Stimulated activated CD4-positive, alpha-beta T cell treated with anti-CD3 and anti-CD28 coated beads, Interleukin-2, amount 100 ng/mL, for 48 hours (primary cell): ENCODE measurements around the gene PGAP3.
"Not testable (repeated sequence)": the region's sequence is repeated elsewhere in the genome, so short reads cannot be mapped to it uniquely, and the experiment has no call there.

Experiments used
- DNase-seq, 2 donors: peaks; one replicate each; pipeline ENCODE4 v3.0.0-alpha.2; 2020

Gene PGAP3, protein sequence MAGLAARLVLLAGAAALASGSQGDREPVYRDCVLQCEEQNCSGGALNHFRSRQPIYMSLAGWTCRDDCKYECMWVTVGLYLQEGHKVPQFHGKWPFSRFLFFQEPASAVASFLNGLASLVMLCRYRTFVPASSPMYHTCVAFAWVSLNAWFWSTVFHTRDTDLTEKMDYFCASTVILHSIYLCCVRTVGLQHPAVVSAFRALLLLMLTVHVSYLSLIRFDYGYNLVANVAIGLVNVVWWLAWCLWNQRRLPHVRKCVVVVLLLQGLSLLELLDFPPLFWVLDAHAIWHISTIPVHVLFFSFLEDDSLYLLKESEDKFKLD

DNA sequence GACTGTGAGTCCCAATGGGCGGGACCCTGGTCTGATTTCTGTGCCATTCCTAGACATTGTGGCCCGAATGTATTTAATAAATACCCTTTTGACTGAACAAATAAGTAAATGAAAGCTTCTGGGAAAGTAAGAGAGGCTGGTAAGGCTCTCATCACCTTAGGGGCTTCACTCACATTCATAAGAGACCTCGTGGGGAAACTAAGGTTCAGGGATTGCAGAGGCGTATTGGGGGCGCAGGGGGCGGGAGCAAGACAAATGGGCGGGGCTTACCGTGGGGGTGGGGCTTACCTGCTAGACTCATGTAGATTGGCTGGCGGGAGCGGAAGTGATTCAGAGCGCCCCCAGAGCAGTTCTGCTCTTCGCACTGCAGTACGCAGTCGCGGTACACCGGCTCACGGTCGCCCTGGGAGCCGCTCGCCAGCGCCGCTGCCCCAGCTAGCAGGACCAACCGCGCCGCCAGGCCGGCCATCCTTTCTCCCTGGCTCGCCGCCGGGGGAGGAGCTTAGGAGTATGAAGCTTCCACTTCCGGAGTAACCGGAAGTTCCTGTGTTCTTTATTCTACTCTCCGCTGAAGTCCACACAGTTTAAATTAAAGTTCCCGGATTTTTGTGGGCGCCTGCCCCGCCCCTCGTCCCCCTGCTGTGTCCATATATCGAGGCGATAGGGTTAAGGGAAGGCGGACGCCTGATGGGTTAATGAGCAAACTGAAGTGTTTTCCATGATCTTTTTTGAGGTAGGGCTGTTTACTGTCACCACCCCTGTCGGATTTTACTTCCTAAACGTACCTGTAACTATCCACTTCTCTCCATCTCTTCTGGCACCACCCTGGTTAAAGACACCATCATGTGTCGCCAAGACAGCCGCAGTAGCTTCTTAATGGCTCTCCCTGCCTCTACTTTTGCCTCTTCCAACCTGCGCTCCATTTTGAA, at the start of gene PGAP3:
PGAP3 (minus strand) TSS at position 512 of the 929 bp plus-strand sequence; CDS start at position 469, 43 bp downstream.
- peak; percentile 76 to 78 for DNase-seq

DNA sequence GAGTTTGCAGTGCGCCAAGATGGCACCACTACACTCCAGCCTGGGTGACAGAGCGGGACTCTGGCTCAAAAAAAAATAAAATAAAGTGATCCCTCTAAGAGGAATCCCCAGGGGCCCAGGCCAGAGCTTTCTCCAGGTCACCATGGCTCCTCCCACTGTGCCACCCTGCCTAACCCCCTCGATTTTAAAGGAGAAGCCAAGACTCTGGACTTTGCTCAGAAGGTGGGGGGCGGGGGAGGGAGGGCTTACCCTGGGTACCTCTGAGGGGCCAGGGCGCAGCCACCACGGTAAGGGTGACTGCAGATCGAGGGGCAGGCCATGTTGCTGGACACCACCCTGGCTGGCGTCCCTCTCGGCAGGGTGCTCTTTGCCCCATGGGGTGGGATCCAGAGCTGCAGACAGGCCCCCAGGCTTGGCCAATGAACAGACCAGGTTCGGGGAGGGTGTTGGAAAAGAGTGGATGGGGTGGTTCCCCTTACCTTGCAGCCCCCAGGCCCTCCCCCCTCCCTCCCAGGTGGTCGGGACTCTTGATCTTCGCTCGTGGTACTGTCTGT, 49.4 kb upstream of the PGAP3 start:
- no peak for DNase-seq

DNA sequence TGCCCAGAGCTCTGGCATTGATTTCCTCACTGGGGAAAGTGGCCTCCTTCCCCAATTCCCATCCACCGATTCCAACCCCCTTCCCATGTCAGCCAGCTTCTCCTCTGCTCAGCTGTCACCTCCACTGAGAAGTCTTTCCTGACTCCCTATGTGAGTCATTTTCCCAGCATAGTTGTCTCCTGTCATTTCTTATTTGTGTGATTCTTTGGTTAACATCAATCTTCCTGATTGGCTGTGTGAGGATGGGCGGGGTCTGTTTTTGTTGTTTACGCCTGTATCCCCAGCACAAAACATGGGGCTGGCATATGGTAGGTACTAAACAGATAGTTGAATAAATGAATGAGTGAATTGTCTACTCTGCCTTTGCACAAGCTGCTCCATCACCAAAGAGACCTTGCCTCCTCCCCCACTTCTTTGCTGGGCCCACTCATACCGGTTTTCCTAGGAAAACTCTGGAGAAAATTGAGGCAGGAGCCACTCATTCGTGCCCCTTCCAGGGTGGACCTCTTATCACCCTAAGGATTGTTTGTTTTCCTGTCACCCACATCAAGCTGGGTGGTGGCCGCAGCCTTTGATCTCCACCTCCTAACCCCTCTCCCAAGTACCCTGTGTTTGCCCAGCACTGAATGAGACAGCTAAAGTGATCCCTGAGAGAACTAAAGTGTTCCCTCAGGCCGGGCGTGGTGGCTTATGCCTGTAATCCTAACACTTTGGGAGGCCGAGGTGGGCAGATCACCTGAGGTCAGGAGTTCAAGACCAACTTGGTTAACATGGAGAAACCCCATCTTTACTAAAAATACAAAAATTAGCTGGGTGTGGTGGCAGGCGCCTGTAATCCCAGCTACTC, 48.7 kb upstream of the PGAP3 start:
- no peak for DNase-seq

DNA sequence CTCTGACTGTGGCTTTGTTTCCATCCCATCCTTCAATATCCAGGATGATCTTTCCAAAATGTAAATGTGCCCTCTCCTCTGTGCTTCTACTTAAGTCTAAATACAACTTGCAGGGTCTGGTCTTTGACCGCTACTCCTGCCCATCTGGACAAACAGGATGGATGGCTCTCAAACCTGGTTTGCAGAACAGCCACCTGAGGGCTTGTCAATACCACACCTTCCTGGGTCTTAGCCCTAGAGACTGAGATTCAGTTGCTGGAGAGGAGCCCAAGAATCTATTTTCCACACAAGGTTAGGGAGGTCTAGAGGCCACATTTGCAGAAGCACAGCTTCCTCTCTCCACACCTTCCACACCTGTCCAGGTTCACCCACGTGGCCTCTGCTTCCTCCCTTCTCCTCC, 48.0 kb upstream of the PGAP3 start:
- no peak for DNase-seq

DNA sequence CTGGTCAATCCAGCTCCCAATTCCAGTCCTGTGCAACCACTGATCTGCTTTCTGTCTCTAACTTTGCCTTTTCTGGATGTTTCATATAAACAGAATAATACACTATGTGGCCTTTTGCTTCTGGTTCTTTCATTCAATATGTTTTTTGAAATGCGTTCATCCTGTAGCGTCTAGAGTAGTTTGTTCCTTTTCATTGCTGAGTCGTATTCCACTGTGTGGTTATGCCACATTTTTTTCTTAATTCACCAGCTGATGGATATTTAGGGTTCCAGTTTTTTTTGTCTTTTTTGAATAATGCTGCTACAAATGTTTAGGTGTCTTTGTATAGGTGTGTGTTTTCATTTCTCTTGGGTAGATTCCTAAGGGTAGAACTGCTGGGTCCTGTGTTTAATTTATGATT, 44.7 kb upstream of the PGAP3 start:
- DNase-seq, result no peak

DNA sequence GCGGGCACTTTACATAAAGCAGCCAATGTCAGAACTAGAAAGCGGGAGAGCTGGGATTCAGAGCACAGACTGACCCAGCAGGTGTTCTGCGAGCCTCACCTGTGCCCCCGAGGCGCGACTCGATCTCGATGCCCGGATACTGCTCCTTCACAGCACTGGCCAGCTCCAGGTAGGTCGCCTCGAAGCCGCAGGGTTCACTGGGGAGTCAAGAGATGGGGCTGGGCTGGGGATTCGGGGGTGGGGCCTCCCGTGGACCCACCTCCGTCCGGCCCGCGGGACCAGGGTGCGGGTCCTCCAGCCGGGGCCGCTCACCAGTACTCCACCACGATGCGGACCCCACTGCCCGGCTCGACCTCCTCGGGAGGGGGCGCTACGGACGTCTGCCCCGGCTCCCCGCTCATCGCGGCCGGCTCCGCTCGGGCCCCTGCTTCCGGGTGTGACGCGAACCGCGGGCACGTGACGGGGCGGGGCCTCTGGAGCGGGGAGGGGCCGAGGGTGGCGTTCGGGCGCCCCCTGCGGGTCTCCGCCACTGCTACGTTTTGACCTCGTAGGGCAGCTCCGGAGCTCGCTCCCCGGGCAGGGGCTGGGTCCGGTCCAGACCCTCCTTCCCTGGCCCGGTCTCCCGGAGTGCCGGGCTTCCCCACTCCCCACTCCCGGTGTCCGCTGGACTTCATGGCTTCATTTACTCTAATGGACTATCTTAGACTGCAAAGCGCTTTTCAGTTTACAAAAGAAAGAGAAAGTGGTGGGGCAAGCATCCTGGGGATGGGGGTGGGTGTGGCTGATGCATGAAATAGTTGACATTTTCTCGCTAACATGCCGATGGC, 42.5 kb upstream of the PGAP3 start, which contains the start of gene MIEN1:
MIEN1 (minus strand) TSS at position 438 of the 827 bp plus-strand sequence; CDS start at position 401, 37 bp downstream.
- peak; percentile 96 to 97 for DNase-seq

DNA sequence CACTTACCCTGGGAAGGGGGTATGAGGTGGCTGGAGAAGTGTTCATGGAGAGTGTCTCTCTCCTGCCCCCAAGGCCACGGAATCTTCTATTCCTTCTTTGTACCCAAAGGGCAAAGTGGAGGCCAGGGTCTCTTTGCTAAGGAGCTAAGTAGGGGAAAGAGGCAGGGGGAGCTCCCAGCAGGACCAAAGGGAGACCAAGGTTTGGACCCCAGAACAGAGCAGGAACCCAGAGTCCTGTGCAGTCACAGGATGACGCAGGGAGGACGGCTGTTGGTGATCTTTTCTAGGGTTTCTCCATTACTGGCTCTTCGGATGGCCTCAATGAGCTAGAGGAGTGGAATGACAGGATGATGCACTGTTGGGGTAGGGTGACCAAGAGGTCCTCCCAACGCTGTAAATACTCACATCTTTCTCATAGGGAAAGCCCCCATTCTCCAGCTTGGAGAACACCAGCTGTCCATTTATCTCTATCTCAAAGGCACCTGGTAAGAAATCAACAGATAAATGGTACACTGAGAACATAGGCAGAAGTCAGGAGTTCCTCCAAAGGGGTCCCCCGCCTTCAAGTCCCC, 41.5 kb upstream of the PGAP3 start:
- no peak for DNase-seq

DNA sequence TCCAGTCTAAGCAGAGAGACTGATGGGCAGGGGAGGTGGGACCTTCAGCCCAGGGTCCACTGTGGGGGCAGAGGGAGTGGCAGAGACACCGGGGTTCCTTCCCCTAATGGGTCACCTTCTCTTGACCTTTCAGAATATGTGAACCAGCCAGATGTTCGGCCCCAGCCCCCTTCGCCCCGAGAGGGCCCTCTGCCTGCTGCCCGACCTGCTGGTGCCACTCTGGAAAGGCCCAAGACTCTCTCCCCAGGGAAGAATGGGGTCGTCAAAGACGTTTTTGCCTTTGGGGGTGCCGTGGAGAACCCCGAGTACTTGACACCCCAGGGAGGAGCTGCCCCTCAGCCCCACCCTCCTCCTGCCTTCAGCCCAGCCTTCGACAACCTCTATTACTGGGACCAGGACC, 39.7 kb upstream of the PGAP3 start:
- no peak for DNase-seq

DNA sequence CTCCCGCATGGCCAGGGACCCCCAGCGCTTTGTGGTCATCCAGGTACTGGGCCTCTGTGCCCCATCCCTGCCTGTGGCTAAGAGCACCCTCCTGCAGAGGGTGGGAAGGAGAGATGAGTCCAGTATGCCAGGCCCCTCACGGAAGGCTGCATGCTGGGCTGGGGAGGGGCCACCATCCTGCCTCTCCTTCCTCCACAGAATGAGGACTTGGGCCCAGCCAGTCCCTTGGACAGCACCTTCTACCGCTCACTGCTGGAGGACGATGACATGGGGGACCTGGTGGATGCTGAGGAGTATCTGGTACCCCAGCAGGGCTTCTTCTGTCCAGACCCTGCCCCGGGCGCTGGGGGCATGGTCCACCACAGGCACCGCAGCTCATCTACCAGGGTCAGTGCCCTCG, 38.8 kb upstream of the PGAP3 start:
- no peak for DNase-seq

DNA sequence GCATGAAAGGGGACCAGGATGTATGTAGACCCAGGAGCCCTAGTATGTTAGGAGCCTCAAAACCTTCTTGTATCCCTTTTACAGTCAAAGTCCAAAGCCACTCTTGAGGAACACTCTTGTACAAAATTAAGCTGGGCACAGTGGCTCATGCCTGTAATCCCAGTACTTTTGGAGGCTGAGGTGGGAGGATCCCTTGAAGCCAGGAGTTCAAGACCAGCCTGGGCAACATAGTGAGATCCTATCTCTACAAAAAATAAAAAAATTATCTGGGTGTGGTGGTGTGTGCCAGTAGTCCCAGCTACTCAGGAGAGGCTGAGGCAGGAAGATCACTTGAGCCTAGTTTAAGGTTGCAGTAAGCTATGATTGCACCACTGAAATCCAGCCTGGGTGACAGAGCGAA, 38.1 kb upstream of the PGAP3 start:
- not testable (repeated sequence) for DNase-seq

DNA sequence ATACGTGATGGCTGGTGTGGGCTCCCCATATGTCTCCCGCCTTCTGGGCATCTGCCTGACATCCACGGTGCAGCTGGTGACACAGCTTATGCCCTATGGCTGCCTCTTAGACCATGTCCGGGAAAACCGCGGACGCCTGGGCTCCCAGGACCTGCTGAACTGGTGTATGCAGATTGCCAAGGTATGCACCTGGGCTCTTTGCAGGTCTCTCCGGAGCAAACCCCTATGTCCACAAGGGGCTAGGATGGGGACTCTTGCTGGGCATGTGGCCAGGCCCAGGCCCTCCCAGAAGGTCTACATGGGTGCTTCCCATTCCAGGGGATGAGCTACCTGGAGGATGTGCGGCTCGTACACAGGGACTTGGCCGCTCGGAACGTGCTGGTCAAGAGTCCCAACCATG, 36.9 kb upstream of the PGAP3 start:
- no peak for DNase-seq

DNA sequence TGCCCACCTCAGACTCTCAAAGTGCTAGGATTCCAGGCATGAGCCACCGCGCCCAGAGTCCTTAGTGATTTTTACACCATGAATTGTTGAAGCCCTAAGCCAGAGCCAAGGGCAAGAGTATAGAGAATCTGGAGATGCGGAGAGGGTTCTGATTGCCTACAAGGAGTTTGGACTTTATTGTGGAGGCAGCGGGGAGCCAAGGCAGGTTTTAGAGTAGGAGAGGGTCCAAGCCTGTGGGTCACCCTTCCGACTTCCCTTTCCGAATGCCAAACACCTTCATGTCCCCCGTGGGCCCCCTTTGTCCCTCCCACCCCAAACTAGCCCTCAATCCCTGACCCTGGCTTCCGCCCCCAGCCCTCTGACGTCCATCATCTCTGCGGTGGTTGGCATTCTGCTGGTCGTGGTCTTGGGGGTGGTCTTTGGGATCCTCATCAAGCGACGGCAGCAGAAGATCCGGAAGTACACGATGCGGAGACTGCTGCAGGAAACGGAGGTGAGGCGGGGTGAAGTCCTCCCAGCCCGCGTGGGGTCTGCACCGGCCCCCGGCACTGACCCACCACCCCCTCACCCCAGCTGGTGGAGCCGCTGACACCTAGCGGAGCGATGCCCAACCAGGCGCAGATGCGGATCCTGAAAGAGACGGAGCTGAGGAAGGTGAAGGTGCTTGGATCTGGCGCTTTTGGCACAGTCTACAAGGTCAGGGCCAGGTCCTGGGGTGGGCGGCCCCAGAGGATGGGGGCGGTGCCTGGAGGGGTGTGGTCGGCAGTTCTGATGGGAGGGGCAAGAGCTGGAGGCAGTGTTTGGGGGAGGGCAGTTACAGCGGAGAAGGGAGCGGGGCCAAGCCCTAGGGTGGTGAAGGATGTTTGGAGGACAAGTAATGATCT, 35.4 kb upstream of the PGAP3 start:
- no peak for DNase-seq

DNA sequence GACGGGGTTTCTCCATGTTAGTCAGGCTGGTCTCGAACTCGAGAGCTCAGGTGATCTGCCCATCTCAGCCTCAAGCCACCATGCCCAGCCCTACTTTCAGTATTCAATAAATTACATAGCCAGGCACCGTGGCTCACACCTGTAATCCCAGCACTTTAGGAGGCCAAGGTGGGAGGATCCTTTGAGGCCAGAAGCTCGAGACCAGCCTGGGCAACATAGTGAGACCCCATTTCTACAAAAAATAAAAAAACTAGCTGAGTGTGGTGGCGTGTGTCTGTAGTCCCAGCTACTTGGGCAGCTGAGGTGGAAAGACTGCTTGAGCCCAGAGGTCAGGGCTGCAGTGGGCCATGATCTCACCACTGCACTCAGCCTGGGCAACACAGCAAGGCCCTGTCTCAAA, 34.2 kb upstream of the PGAP3 start:
- no peak for DNase-seq

DNA sequence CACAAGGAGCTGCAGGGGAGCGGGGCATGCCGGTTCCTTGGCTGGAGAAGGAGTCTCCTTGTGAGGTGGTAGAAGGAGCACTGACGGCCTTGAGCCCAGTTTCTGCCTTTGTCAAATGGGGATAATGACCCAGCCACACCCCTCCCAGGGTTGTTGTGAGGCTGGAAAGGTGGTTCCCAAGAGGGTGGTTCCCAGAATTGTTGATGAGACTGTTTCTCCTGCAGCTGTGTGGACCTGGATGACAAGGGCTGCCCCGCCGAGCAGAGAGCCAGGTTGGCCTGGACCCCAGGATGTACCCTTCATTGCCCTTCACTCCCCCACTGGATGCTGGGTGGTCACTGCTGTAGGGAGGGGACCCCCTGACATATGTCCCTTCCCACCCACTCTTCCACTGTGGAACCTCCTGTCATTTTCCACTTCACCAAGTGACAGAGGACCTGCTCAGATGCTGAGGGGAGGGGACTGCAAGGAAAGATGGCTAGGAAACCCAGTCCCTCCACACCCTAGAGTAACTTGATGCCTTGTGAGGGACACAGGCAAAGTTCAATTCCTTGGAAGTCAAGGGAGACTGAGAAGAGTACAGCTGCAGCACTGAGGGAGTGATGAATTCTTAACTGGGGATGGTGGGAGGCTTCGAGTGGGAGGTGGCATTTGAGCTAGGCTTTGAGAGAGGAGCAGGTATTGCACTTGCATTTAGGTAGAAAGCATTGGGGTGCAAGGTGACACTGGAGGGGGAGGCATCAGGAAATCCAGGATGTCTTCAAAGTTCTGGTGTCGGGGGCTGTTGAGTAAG, 31.9 kb upstream of the PGAP3 start:
- DNase-seq, result no peak

DNA sequence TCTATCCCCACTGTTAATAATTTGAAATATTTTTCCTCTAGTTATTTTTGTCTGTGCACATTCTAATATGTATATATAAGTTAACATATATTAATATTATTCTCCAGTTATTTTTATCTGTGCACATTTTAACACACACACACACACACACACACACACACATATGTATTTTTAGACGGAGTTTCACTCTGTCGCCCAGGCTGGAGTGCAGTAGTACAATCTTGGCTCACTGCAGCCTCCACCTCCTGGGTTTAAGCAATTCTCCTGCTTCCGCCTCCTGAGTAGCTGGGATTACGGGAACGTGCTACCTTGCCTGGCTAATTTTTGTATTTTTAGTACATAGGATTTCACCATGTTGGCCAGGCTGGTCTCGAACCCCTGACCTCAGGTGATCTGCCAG, 29.8 kb upstream of the PGAP3 start:
- DNase-seq, result no peak

DNA sequence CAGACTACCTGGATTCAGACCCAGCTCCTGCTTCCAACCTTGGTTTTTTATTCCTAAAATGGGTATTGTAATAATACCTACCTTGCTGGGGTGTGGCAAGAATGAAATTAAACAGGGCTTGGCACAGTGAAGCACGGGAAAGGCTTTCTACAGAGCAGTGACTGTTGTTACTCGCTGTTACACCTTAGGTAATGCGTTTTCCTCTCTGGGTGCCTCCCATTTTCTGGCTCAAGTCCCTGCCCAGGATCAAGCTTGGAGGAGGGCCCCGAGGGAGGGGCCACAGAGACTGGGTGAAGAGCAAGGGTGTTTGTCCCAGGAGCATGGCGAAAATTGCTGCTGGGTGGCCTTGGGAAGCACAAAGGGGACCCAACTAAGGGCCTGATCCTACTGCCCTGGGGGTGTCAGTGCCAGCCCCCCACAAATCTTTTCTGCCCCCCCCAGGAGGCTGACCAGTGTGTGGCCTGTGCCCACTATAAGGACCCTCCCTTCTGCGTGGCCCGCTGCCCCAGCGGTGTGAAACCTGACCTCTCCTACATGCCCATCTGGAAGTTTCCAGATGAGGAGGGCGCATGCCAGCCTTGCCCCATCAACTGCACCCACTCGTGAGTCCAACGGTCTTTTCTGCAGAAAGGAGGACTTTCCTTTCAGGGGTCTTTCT, 29.2 kb upstream of the PGAP3 start:
- no peak for DNase-seq

DNA sequence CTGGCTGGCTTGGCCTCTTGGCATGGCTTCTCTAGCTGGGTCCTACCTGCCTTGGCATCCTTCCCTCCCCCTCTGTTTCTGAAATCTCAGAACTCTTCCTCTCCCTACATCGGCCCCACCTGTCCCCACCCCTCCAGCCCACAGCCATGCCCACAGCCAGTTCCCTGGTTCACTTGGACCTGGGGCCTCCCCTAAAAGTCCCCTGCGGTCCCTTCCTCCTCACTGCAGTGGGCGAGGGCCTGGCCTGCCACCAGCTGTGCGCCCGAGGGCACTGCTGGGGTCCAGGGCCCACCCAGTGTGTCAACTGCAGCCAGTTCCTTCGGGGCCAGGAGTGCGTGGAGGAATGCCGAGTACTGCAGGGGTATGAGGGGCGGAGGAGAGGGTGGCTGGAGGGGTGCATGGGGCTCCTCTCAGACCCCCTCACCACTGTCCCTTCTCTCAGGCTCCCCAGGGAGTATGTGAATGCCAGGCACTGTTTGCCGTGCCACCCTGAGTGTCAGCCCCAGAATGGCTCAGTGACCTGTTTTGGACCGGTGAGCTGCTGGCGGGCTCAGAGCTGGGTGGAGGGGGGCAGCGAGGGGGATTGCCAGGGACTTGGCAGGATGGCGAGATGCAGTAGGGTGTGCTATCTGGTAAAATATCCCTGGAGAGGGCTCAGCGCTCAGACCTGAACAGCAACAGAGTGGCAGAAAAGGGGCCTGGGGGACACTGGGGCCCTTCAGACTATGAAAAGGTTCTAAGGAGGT, 28.4 kb upstream of the PGAP3 start:
- no peak for DNase-seq
